ENCODE data around the gene GGPS1. TPM values are rescaled to one million over a fixed set of nuclear protein-coding genes. Genes with fewer than 3 reads are reported as not detected.

Gene GGPS1
- polyA plus RNA-seq, 1 donor from 2014 or later, result 71.9 TPM

- H3K9ac ChIP-seq (ENCODE audit: low read length), result no peak overlapping the region
- no peak overlapping the region for H2AFZ ChIP-seq (ENCODE audit: low read depth, low read length)
- no peaks in the 10 kb centered on the region for H3K36me3 ChIP-seq (ENCODE audit: insufficient read depth, low read length)
- peaks cover 95% of the 10 kb centered on the region for H3K79me2 ChIP-seq (replicated peaks; ENCODE audit: insufficient read depth, low read length)
- no peaks in the 10 kb centered on the region for H3K9me2 ChIP-seq (ENCODE audit: insufficient read depth, low read length)
- no peak overlapping the region for H3K4me2 ChIP-seq (ENCODE audit: low read length)
- TF ChIP-seq POLR2AphosphoS5 (IDR thresholded peaks at IDR 0.05) (no peak), EZH2 (IDR thresholded peaks at IDR 0.05; ENCODE audit: borderline replicate concordance, insufficient read depth, low read length, poor library complexity, severe bottlenecking) (no peak), TAF1 (IDR thresholded peaks at IDR 0.05; ENCODE audit: low read depth) (no peak), SMC3 (conservative IDR thresholded peaks at IDR 0.05; ENCODE audit: poor library complexity) (no peak), MXI1 (conservative IDR thresholded peaks at IDR 0.05; ENCODE audit: poor library complexity, severe bottlenecking) (no peak), EP300 (conservative IDR thresholded peaks at IDR 0.05; ENCODE audit: poor library complexity, severe bottlenecking) (no peak), CTCF (IDR thresholded peaks at IDR 0.05; ENCODE audit: poor library complexity, severe bottlenecking) (no peak), RAD21 (conservative IDR thresholded peaks at IDR 0.05) (no peak)
- TF ChIP-seq, protein P1, sequence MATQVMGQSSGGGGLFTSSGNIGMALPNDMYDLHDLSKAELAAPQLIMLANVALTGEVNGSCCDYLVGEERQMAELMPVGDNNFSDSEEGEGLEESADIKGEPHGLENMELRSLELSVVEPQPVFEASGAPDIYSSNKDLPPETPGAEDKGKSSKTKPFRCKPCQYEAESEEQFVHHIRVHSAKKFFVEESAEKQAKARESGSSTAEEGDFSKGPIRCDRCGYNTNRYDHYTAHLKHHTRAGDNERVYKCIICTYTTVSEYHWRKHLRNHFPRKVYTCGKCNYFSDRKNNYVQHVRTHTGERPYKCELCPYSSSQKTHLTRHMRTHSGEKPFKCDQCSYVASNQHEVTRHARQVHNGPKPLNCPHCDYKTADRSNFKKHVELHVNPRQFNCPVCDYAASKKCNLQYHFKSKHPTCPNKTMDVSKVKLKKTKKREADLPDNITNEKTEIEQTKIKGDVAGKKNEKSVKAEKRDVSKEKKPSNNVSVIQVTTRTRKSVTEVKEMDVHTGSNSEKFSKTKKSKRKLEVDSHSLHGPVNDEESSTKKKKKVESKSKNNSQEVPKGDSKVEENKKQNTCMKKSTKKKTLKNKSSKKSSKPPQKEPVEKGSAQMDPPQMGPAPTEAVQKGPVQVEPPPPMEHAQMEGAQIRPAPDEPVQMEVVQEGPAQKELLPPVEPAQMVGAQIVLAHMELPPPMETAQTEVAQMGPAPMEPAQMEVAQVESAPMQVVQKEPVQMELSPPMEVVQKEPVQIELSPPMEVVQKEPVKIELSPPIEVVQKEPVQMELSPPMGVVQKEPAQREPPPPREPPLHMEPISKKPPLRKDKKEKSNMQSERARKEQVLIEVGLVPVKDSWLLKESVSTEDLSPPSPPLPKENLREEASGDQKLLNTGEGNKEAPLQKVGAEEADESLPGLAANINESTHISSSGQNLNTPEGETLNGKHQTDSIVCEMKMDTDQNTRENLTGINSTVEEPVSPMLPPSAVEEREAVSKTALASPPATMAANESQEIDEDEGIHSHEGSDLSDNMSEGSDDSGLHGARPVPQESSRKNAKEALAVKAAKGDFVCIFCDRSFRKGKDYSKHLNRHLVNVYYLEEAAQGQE (IDR thresholded peaks at IDR 0.05; ENCODE audit: borderline replicate concordance), result no peak
- no peaks in the 10 kb centered on the region for H3K9me3 ChIP-seq (ENCODE audit: low read length)
- H3K27me3 ChIP-seq (ENCODE audit: insufficient read depth, low read depth, low read length), result no peaks in the 10 kb centered on the region
- H3F3A ChIP-seq (ENCODE audit: insufficient read depth, low read length, poor library complexity, severe bottlenecking), result no peaks in the 10 kb centered on the region
- peaks cover 6% of the 10 kb centered on the region for H4K20me1 ChIP-seq (ENCODE audit: insufficient read depth)
- no peak overlapping the region for H3K27ac ChIP-seq (ENCODE audit: low read length)
- no peak overlapping the region for H3K4me3 ChIP-seq (ENCODE audit: low read length)
These were observed 41.0 kb upstream of the GGPS1 start for GRCh38 chr1:235287208-235287882.

DNA sequence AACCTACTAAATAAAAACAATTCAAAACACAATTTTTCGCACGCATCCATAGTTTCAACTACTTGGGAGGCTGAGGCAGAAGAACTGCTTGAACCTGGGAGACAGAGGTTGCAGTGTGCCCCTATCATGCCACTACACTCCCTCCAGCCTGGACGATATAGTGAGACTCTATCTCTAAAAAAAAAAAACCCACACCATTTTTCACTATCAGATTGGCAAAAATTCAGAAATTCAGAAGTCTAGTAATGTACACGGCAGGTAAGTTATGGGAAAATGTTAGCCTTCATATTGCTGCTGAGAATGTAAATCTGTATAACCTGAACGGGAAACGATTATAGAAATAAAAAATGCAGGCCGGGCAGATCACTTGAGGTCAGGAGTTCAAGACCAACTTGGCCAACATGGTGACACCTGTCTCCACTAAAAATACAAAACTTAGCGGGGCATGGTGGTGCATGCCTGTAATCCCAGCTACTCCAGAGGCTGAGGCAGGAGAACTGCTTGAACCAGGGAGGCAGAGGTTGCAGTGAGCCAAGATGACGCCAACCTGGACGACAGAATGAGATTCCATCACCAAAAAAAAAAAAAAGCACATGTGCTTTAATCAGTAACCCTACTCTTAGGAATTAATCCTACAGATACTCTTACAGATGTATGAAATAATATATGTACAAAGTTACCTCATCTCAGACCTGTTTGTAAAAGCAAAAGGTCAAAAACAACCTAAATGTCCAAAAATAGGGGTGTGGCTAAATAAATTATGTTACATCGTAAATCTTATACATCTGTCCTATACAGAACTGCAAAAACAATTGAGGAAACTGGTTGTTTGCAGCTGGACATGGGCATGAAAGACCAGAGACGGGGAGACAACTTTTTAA lies 38.3 kb upstream of the GGPS1 start:
- Histone ChIP-seq H2AFZ (ENCODE audit: low read depth, low read length) (no peak overlapping the region), H3K9me2 (ENCODE audit: insufficient read depth, low read length) (no peaks in the 10 kb centered on the region), H3K27me3 (ENCODE audit: insufficient read depth, low read depth, low read length) (no peaks in the 10 kb centered on the region), H3F3A (ENCODE audit: insufficient read depth, low read length, poor library complexity, severe bottlenecking) (peaks cover 3% of the 10 kb centered on the region), H3K9ac (ENCODE audit: low read length) (no peak overlapping the region), H3K4me3 (ENCODE audit: low read length) (no peak overlapping the region), H3K27ac (ENCODE audit: low read length) (no peak overlapping the region), H3K4me2 (ENCODE audit: low read length) (no peak overlapping the region), H3K79me2 (replicated peaks; ENCODE audit: insufficient read depth, low read length) (peaks cover 96% of the 10 kb centered on the region), H3K9me3 (ENCODE audit: low read length) (no peaks in the 10 kb centered on the region), H3K36me3 (ENCODE audit: insufficient read depth, low read length) (no peaks in the 10 kb centered on the region), H4K20me1 (ENCODE audit: insufficient read depth) (peaks cover 6% of the 10 kb centered on the region)
- TF ChIP-seq POLR2AphosphoS5 (IDR thresholded peaks at IDR 0.05) (no peak), RAD21 (conservative IDR thresholded peaks at IDR 0.05) (no peak), EP300 (conservative IDR thresholded peaks at IDR 0.05; ENCODE audit: poor library complexity, severe bottlenecking) (no peak), CTCF (IDR thresholded peaks at IDR 0.05; ENCODE audit: poor library complexity, severe bottlenecking) (no peak), MXI1 (conservative IDR thresholded peaks at IDR 0.05; ENCODE audit: poor library complexity, severe bottlenecking) (no peak), EZH2 (IDR thresholded peaks at IDR 0.05; ENCODE audit: borderline replicate concordance, insufficient read depth, low read length, poor library complexity, severe bottlenecking) (no peak), SMC3 (conservative IDR thresholded peaks at IDR 0.05; ENCODE audit: poor library complexity) (no peak), TAF1 (IDR thresholded peaks at IDR 0.05; ENCODE audit: low read depth) (no peak)
- TF ChIP-seq, protein P1 (IDR thresholded peaks at IDR 0.05; ENCODE audit: borderline replicate concordance), result no peak
